Measurements from ENCODE around the gene DNAH10.

DNA sequence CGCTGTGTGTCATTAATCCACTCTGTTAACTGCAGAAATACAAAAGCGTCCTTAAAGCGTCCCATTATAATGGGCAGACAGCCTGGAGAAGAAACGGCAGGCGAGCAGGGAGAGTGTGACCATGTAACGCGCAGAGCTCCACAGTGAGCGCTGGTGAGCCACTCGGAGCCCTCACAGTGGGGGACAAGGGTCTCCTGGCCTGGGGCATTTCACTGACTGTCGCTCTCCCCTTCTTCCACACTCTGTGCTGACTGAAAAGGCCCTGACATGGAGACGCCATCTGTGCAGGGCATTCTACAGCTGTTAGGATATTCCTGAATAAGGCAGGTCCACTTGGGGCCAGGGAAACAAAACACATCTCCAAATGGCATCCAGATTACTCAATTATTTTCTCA is 186.3 kb downstream of the DNAH10 start:
- TF ChIP-seq, protein P1, sequence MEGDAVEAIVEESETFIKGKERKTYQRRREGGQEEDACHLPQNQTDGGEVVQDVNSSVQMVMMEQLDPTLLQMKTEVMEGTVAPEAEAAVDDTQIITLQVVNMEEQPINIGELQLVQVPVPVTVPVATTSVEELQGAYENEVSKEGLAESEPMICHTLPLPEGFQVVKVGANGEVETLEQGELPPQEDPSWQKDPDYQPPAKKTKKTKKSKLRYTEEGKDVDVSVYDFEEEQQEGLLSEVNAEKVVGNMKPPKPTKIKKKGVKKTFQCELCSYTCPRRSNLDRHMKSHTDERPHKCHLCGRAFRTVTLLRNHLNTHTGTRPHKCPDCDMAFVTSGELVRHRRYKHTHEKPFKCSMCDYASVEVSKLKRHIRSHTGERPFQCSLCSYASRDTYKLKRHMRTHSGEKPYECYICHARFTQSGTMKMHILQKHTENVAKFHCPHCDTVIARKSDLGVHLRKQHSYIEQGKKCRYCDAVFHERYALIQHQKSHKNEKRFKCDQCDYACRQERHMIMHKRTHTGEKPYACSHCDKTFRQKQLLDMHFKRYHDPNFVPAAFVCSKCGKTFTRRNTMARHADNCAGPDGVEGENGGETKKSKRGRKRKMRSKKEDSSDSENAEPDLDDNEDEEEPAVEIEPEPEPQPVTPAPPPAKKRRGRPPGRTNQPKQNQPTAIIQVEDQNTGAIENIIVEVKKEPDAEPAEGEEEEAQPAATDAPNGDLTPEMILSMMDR (conservative IDR thresholded peaks at IDR 0.05; ENCODE audit: low read length) = no peak
- no peak for TF ChIP-seq EZH2phosphoT487 (IDR thresholded peaks at IDR 0.05; ENCODE audit: borderline replicate concordance, low read depth, low read length)
